Left cardiac atrium (tissue), 4 donors: ENCODE results near the gene SELENBP1. TPM values are rescaled to one million over a fixed set of nuclear protein-coding genes. Genes with fewer than 3 reads are reported as not detected.

Experiments
- ATAC-seq, 2 donors: fragments of 200-7000 bp; cut with Tn5 transposase; one replicate each; pipeline ENCODE4 v1.9.1; 2020; ENCODE audit warnings: mild to moderate bottlenecking in 2 of 2, moderate library complexity in 2 of 2
- DNase-seq: peaks from one replicate; pipeline ENCODE4 v3.0.0-alpha.2; 2020
- intact Hi-C, 2 donors: fragments of 100-400 bp; cut with DNase I; formaldehyde crosslinking; loops; one replicate each; pipeline versions ENCODE4 v1.14.1 to v1.15.1; 2022 to 2023
- total RNA-seq, 2 donors: library from RNA; stranded (reverse); fragmentation: NEBNext Ultra II Directional; extraction: Animal tissue kit (Norgen Biotek cat#: 25700); gene quantifications; one replicate each; pipeline ENCODE4 v1.2.1, GENCODE V29; 2021
- donor health status: DM: no; HTN: yes; CAD: no.
- donor health status: DM: no; HTN: yes; CAD: no; lungs with severe emphysema.
- donor health status: DM: yes; HTN: yes; CAD: no.
- donor health status: Dilated cardiomyopathy.

Gene SELENBP1
- total RNA-seq, 2 donors from 2014 or later, result 30.6 to 82.2 TPM

- intact Hi-C loops, result no loop called here
- no peak for ATAC-seq
- DNase-seq, result no peak
Measured at GRCh38 chr1:151325231-151325630, 47.3 kb downstream of the SELENBP1 start.

- no peak for DNase-seq
- ATAC-seq, result no peak
- intact Hi-C loops, result no loop called here
Measured at GRCh38 chr1:151324390-151324930, 48.0 kb downstream of the SELENBP1 start.

- intact Hi-C loops, result no loop called here
- DNase-seq (no peak), ATAC-seq (no peak)
Measured at GRCh38 chr1:151318975-151319374, 53.5 kb downstream of the SELENBP1 start.

- no peak for ATAC-seq
- intact Hi-C loops, result no loop called here
Measured at GRCh38 chr1:151315565-151316235, 56.8 kb downstream of the SELENBP1 start.

More at GRCh38 chr1:151315565-151316235, 56.8 kb downstream of the SELENBP1 start:
- DNase-seq, result no peak

Other genes starting within 250 kb of the SELENBP1 start
- gene SEMA6C, start 226.1 kb downstream of the SELENBP1 start, total RNA-seq, result 10 to 100 TPM; 23.6 to 37.0 TPM
- 1 to 10 TPM; 2.1 to 5.3 TPM for gene TNFAIP8L2, start 216.1 kb downstream of the SELENBP1 start, total RNA-seq
- gene LYSMD1, start 206.8 kb downstream of the SELENBP1 start, total RNA-seq, result 10 to 100 TPM in 1 of 2 donors, 1 to 10 TPM in 1; 9.7 to 10.3 TPM
- 10 to 100 TPM; 19.4 to 20.9 TPM for gene SCNM1, start 206.6 kb downstream of the SELENBP1 start, total RNA-seq
- gene TMOD4, start 196.7 kb downstream of the SELENBP1 start, total RNA-seq, result not detected
- gene VPS72, start 182.5 kb downstream of the SELENBP1 start, total RNA-seq, result 10 to 100 TPM; 38.3 to 48.4 TPM
- 10 to 100 TPM; 34.7 to 46.9 TPM for gene PIP5K1A, start 174.2 kb downstream of the SELENBP1 start, total RNA-seq
- 100 to 1,000 TPM; 134 to 136 TPM for gene PSMD4, start 118.0 kb downstream of the SELENBP1 start, total RNA-seq
- 10 to 100 TPM; 12.8 to 15.6 TPM for gene ZNF687, start 90.4 kb downstream of the SELENBP1 start, total RNA-seq
- gene PI4KB, start 45.3 kb downstream of the SELENBP1 start, total RNA-seq, result 10 to 100 TPM; 46.3 to 49.4 TPM
- 10 to 100 TPM; 23.1 to 23.8 TPM for gene RFX5, start 25.5 kb downstream of the SELENBP1 start, total RNA-seq
- gene PSMB4, start 26.9 kb upstream of the SELENBP1 start, total RNA-seq, result 100 to 1,000 TPM; 163 to 197 TPM
- gene POGZ, start 86.8 kb upstream of the SELENBP1 start, total RNA-seq, result 10 to 100 TPM; 46.6 to 47.1 TPM
- gene CGN, start 138.7 kb upstream of the SELENBP1 start, total RNA-seq, result 1 to 10 TPM; 2.0 to 2.7 TPM
- gene TUFT1, start 167.6 kb upstream of the SELENBP1 start, total RNA-seq, result 1 to 10 TPM; 3.9 TPM
- gene SNX27, start 239.3 kb upstream of the SELENBP1 start, total RNA-seq, result 10 to 100 TPM; 29.8 to 32.3 TPM